ENCODE data around the gene FBXL16. TPM values are rescaled to one million over a fixed set of nuclear protein-coding genes. Genes with fewer than 3 reads are reported as not detected.

The FBXL16 gene
- total and polyA plus RNA-seq, 2 of the 13 experiments (the other 11 are each of a cell fraction or from before 2014, with no cell fraction given) = 0.22 to 2.0 TPM

DNA sequence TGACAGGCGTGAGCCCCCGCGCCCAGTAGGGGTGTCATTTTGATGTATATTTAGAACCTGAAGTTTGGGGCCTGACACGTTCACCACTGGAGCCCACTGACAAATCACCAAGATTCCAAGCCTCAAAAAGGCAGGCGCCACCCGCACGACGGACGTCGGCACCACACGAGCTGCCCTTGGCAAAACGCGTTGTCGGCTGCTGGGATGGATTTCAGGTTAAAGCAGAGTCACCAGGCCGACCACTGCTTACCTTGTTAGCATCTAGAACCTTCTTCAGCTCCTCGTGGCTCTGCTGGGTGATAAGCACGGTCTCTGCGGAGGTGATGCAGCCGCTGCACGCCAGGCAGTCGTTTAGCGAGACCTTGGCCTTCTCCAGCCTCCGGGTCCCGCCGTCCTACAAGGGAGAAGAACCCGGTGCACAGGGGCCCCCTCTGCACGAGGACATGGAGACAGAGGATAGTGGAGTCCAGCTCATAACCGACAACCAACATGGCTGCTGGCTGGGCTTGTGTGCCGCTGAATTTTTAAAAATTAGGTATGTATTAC is 31.4 kb upstream of the FBXL16 start:
- ChIA-PET POLR2A (no interaction called here), CTCF (ENCODE audit: low intra/inter-chr PET ratio, low total read pairs) (interaction anchor here (1.3 kb wide), 1 partner anchor 26 kb away, joined by 3 read pairs; no protein-coding TSS in a partner anchor)
- WGBS (ENCODE audit: low lambda C conversion rate) = 94% methylated on average over 28 of the region's 29 CpGs
- Histone ChIP-seq H4K20me1 (ENCODE audit: insufficient read depth, low read length) (0 out of 2 replicates have a peak, but pooled peaks cover 2% of the 10 kb centered on the region), H3K4me2 (ENCODE audit: low read depth, low read length) (no peak overlapping the region), H3K4me3 (replicated peaks in 1 of 3; ENCODE audit: insufficient read depth in 1 of 3, low read depth in 2 of 3, low read length in 3 of 3) (no peak overlapping the region), H3K36me3 (replicated peaks in 1 of 2; ENCODE audit: control insufficient read depth in 1 of 2, insufficient read depth in 2 of 2, low read length in 2 of 2) (peaks cover 3 to 25% of the 10 kb centered on the region in 2 experiments; a peak in 2 of 5 replicates), H2AFZ (ENCODE audit: low read length) (no peak overlapping the region), H3K9ac (ENCODE audit: insufficient read depth, low read depth, low read length) (no peak overlapping the region), H3K27me3 (ENCODE audit: control insufficient read depth in 1 of 2, insufficient read depth in 2 of 2, low read length in 2 of 2) (no peaks in the 10 kb centered on the region), H3K9me3 (ENCODE audit: low read length) (no peaks in the 10 kb centered on the region), H3K79me2 (ENCODE audit: insufficient read depth, low read length) (no peaks in the 10 kb centered on the region), H3K4me1 (ENCODE audit: insufficient read depth, low read length) (peaks cover 18% of the 10 kb centered on the region), H3K27ac (ENCODE audit: extremely low read length, insufficient read depth, low read length) (no peak overlapping the region)
- FAIRE-seq = no peak
- ATAC-seq = no peak
- no TSS peak for BruUV-seq (replicated peaks)
- in situ Hi-C loops (cut with HindIII; ENCODE audit: extremely low pct_ligation_motif_present, low pct_unique_long_range_greater_than_20kb) = no loop called here
- TF ChIP-seq, protein P1, sequence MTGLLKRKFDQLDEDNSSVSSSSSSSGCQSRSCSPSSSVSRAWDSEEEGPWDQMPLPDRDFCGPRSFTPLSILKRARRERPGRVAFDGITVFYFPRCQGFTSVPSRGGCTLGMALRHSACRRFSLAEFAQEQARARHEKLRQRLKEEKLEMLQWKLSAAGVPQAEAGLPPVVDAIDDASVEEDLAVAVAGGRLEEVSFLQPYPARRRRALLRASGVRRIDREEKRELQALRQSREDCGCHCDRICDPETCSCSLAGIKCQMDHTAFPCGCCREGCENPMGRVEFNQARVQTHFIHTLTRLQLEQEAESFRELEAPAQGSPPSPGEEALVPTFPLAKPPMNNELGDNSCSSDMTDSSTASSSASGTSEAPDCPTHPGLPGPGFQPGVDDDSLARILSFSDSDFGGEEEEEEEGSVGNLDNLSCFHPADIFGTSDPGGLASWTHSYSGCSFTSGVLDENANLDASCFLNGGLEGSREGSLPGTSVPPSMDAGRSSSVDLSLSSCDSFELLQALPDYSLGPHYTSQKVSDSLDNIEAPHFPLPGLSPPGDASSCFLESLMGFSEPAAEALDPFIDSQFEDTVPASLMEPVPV (CRISPR knock-in tag; IDR thresholded peaks at IDR 0.05) = no peak
- TF ChIP-seq TSC22D2 (CRISPR knock-in tag; IDR thresholded peaks at IDR 0.05; ENCODE audit: borderline replicate concordance) (no peak), ZNF552 (CRISPR knock-in tag; IDR thresholded peaks at IDR 0.05; ENCODE audit: borderline replicate concordance) (no peak), PHF5A (CRISPR knock-in tag; IDR thresholded peaks at IDR 0.05; ENCODE audit: low read depth, unreplicated experiment) (no peak), NRL (CRISPR knock-in tag; IDR thresholded peaks at IDR 0.05; ENCODE audit: borderline replicate concordance) (no peak), ZNF432 (CRISPR knock-in tag; IDR thresholded peaks at IDR 0.05; ENCODE audit: borderline replicate concordance) (no peak), ZNF431 (CRISPR knock-in tag; IDR thresholded peaks at IDR 0.05; ENCODE audit: borderline replicate concordance, low read depth) (no peak), BRD4 (CRISPR knock-in tag; IDR thresholded peaks at IDR 0.05) (no peak)
- TF ChIP-seq, protein P2, sequence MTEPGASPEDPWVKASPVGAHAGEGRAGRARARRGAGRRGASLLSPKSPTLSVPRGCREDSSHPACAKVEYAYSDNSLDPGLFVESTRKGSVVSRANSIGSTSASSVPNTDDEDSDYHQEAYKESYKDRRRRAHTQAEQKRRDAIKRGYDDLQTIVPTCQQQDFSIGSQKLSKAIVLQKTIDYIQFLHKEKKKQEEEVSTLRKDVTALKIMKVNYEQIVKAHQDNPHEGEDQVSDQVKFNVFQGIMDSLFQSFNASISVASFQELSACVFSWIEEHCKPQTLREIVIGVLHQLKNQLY (CRISPR knock-in tag; IDR thresholded peaks at IDR 0.05) = no peak
- TF ChIP-seq, protein P3, sequence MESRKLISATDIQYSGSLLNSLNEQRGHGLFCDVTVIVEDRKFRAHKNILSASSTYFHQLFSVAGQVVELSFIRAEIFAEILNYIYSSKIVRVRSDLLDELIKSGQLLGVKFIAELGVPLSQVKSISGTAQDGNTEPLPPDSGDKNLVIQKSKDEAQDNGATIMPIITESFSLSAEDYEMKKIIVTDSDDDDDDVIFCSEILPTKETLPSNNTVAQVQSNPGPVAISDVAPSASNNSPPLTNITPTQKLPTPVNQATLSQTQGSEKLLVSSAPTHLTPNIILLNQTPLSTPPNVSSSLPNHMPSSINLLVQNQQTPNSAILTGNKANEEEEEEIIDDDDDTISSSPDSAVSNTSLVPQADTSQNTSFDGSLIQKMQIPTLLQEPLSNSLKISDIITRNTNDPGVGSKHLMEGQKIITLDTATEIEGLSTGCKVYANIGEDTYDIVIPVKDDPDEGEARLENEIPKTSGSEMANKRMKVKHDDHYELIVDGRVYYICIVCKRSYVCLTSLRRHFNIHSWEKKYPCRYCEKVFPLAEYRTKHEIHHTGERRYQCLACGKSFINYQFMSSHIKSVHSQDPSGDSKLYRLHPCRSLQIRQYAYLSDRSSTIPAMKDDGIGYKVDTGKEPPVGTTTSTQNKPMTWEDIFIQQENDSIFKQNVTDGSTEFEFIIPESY (CRISPR knock-in tag; IDR thresholded peaks at IDR 0.05) = no peak
- TF ChIP-seq, protein P4, sequence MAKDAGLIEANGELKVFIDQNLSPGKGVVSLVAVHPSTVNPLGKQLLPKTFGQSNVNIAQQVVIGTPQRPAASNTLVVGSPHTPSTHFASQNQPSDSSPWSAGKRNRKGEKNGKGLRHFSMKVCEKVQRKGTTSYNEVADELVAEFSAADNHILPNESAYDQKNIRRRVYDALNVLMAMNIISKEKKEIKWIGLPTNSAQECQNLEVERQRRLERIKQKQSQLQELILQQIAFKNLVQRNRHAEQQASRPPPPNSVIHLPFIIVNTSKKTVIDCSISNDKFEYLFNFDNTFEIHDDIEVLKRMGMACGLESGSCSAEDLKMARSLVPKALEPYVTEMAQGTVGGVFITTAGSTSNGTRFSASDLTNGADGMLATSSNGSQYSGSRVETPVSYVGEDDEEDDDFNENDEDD (CRISPR knock-in tag; IDR thresholded peaks at IDR 0.05; ENCODE audit: borderline replicate concordance) = no peak
- intact Hi-C loops (cut with micrococcal nuclease; ENCODE audit: unreplicated experiment) = no loop called here
- DNase-seq (ENCODE audit: low spot score) = no peak
